H54 (cell line): ENCODE data around the gene MICA.
"Not testable (repeated sequence)": the region's sequence is repeated elsewhere in the genome, so short reads cannot be mapped to it uniquely, and the experiment has no call there.

Experiments
- DNase-seq: peaks from one replicate; pipeline ENCODE4 v3.0.0; 2011; ENCODE audit warnings: low spot score, mixed read lengths; ENCODE audit not compliant: insufficient read length
- FAIRE-seq: peaks from 3 replicates; lab custom pipeline; 2011; peaks lifted over from hg19 to GRCh38; lab: Jason Lieb, UNC
- POLR2A ChIP-seq: IDR thresholded peaks from 2 replicates; pipeline ENCODE4 v1.6.1; 2011; ENCODE audit warnings: low read depth, mild to moderate bottlenecking, low read length

Gene MICA

DNA sequence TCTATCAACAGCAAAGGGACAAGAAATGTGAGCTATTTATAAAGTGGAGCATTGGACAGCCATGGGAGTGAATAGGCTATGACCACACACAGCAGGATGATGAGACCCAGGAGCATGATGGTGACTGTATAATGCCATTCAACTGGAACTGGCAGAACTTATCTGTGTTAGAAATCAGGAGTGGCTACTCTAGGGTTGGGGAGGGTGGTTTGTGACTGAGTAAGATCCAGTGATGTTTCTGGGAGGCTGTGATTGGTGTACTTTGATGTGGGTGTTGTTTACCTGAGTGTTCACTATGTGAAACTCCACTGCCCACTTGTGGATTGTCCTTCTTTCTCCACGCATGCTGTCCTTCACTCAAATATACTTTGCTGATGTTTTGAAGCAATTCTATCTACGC is 34.9 kb upstream of the MICA start:
- DNase-seq = no peak
- TF ChIP-seq POLR2A = no peak
- FAIRE-seq = no peak

GRCh38 chr6:31374118-31374517 is 29.3 kb upstream of the MICA start:
- DNase-seq = not testable (repeated sequence)

GRCh38 chr6:31375699-31376098 is 27.7 kb upstream of the MICA start:
- no peak for TF ChIP-seq POLR2A
- no peak for FAIRE-seq

More at GRCh38 chr6:31374118-31374517, 29.3 kb upstream of the MICA start:
- not testable (repeated sequence) for FAIRE-seq

GRCh38 chr6:31377029-31377428 is 26.4 kb upstream of the MICA start:
- TF ChIP-seq POLR2A = no peak
- DNase-seq = no peak

More at GRCh38 chr6:31375699-31376098, 27.7 kb upstream of the MICA start:
- no peak for DNase-seq

DNA sequence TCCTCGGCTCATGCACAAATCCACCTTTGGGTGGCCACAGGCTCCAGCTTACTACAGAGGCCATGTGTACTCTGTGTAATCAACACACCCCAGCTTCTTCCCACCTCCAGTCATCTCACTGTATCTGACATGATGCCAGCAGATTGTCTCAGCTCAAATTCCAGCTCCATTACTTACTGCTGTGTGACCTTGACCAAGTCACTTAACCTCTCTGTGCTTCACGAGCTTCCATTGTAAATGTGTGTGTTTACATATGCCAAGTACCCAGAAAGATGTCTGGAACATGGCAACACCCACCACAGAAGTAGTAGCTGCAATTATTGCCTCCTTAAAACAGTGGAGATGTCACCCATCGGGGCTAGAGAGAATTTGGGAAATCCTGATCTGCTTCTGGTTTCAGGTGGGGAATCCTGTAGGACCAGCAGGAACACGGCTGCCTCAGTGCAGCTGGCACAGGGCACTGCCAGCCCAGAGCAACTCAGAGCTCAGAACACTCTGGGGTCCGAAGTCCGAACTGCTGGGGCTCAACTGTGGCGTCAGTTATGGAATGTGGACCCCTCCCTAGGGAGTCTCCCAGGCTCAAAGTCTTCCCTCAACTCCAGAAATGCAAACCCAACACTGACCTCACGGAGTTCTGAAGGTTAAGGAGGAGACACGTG is 25.2 kb upstream of the MICA start:
- FAIRE-seq = no peak

More at GRCh38 chr6:31377029-31377428, 26.4 kb upstream of the MICA start:
- FAIRE-seq = no peak

DNA sequence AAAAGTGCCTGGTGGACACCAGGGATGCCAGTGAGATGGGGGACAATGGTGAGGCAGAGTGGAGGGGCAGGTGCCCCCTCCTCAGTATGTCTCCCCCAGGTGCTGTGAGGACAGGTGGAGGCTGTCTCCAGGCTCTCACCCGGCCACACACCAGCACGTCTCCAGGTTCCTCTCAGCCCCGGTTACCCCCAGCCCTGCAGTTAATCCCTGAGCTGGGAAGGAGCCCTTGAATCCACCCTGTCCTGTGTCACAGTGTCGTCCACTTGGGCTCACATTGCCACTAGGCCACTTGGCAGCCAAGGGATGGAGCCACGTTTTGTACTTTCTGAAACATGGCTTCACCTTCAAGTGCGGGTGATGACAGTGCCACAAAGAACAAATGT is 24.7 kb upstream of the MICA start:
- TF ChIP-seq POLR2A = no peak
- DNase-seq (no peak), FAIRE-seq (no peak)

More for the DNA sequence above, 25.2 kb upstream of the MICA start:
- DNase-seq = no peak
- no peak for TF ChIP-seq POLR2A

GRCh38 chr6:31379850-31380249 is 23.5 kb upstream of the MICA start:
- no peak for DNase-seq
- TF ChIP-seq POLR2A = no peak
- FAIRE-seq = no peak

DNA sequence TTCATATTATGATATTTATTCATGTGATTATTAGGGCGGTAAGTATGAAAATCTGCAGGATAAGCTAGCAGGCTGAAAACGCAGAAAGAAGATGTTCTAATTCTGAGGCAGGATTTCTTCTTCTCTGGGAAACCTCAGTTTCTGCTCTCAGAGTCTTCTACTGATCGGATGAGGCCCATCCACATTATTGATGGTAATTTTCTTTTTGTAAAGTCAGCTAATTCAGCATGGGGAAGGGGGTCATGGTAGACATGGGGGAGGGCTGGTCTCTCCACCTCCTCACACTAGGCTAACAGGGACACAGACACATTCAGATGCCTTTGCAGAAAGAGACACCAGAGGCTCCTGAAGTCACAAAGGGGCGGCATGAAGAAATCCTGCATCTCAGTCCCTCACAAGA is 21.7 kb upstream of the MICA start:
- TF ChIP-seq POLR2A = no peak
- FAIRE-seq (no peak), DNase-seq (no peak)

GRCh38 chr6:31383149-31383548 is 20.2 kb upstream of the MICA start:
- DNase-seq = peak; percentile 46
- no peak for TF ChIP-seq POLR2A
- FAIRE-seq = peak; percentile 6

- FAIRE-seq = no peak
- no peak for TF ChIP-seq POLR2A
Measured at GRCh38 chr6:31385041-31385440, 18.4 kb upstream of the MICA start.

GRCh38 chr6:31386099-31386498 is 17.3 kb upstream of the MICA start:
- FAIRE-seq (no peak), DNase-seq (no peak)
- no peak for TF ChIP-seq POLR2A

More at GRCh38 chr6:31385041-31385440, 18.4 kb upstream of the MICA start:
- no peak for DNase-seq

DNA sequence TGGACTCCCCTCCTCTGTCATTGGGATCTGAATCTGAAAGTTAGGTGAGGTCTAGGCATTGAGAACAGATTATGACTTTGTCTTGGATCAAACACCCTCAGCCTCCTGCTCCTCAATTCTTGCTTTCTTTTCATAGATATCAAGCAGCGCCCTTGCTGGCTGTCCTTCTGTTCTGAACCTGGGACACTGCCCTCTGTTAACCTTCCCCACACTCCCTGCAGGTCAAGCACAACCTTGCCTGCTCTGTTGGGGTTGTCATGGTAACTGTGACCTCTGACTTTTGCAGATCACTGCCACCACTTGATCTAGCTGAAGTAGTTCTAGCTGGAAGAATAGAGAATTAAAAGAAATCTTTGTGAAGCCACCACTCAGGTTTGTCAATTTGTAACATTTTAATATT is 16.4 kb upstream of the MICA start:
- FAIRE-seq = no peak
- TF ChIP-seq POLR2A = no peak

GRCh38 chr6:31388916-31389801 is 14.2 kb upstream of the MICA start:
- FAIRE-seq = peak; percentile 96

More for the DNA sequence above, 16.4 kb upstream of the MICA start:
- DNase-seq = no peak

DNA sequence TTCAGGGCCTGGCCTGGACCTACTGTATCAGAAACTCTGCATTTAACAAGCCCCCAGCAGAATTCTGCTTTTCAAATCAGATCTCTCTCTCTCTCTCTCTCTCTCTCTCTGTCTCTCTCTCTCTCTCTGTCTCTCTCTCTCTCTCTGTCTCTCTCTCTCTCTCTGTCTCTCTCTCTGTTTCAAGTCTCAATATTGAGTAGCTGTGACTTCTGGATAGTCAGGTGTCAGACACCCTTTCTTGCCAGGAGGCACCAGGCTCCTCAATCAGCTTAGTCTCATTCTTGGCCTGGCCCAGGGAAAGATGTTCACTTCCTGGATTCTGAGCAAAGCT is 13.6 kb upstream of the MICA start:
- not testable (repeated sequence) for FAIRE-seq, DNase-seq

More at GRCh38 chr6:31388916-31389801, 14.2 kb upstream of the MICA start:
- not testable (repeated sequence) for DNase-seq

DNA sequence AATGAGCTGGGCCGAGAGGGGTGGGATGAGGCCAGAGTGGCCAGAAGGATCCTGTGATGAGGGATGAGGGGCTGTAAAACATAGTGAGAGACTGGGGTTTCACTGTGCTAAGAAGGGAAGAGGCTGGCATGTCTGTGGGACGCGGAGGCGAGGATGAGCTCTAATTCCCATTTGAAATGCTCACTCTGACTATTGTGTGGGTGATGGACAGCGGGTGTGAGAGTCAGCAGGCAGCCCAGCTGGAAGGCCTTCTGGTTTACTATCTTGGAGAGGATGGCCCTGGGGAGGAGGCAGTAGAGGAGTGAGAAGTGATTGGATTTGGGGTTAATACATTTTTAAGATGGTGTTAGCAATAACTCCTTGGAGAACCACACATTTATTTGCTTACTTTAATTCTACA is 9.5 kb upstream of the MICA start:
- no peak for FAIRE-seq
- TF ChIP-seq POLR2A = no peak
- no peak for DNase-seq
